ENCODE data around the gene RNF217.

RNF217 gene

GRCh38 chr6:124989136-124989983, 27.1 kb downstream of the RNF217 start:
- no peak for DNase-seq (ENCODE audit: low spot score)

GRCh38 chr6:124990988-124991387, 28.8 kb downstream of the RNF217 start:
- no peak for DNase-seq (ENCODE audit: low spot score)

GRCh38 chr6:124991764-124992295, 29.6 kb downstream of the RNF217 start:
- DNase-seq (ENCODE audit: low spot score), result no peak

GRCh38 chr6:124993327-124993726, 31.1 kb downstream of the RNF217 start:
- no peak for DNase-seq (ENCODE audit: low spot score)

GRCh38 chr6:124994648-124995047, 32.4 kb downstream of the RNF217 start:
- DNase-seq (ENCODE audit: low spot score), result no peak

- no peak for DNase-seq (ENCODE audit: low spot score)
These were observed 32.9 kb downstream of the RNF217 start for GRCh38 chr6:124995131-124995530.

- no peak for DNase-seq (ENCODE audit: low spot score)
These were observed 33.5 kb downstream of the RNF217 start for GRCh38 chr6:124995645-124996325.

GRCh38 chr6:124996411-124996810, 34.2 kb downstream of the RNF217 start:
- DNase-seq (ENCODE audit: low spot score), result no peak

GRCh38 chr6:124997196-124997875, 35.1 kb downstream of the RNF217 start:
- no peak for DNase-seq (ENCODE audit: low spot score)

- no peak for DNase-seq (ENCODE audit: low spot score)
These were observed 37.0 kb downstream of the RNF217 start for GRCh38 chr6:124999105-124999764.

GRCh38 chr6:125001684-125002405, 39.6 kb downstream of the RNF217 start:
- DNase-seq (ENCODE audit: low spot score), result no peak

- DNase-seq (ENCODE audit: low spot score), result no peak
These were observed 40.1 kb downstream of the RNF217 start for GRCh38 chr6:125002406-125002741.

GRCh38 chr6:125003070-125003469, 40.8 kb downstream of the RNF217 start:
- DNase-seq (ENCODE audit: low spot score), result no peak

- no peak for DNase-seq (ENCODE audit: low spot score)
These were observed 42.0 kb downstream of the RNF217 start for GRCh38 chr6:125004198-125004597.

- no peak for DNase-seq (ENCODE audit: low spot score)
These were observed 42.8 kb downstream of the RNF217 start for GRCh38 chr6:125004797-125005595.

- DNase-seq (ENCODE audit: low spot score), result no peak
These were observed 46.0 kb downstream of the RNF217 start for GRCh38 chr6:125008261-125008703.

- no peak for DNase-seq (ENCODE audit: low spot score)
These were observed 46.7 kb downstream of the RNF217 start for GRCh38 chr6:125008957-125009356.

- DNase-seq (ENCODE audit: low spot score), result no peak
These were observed 47.3 kb downstream of the RNF217 start for GRCh38 chr6:125009578-125009977.

GRCh38 chr6:125013938-125014660, 51.9 kb downstream of the RNF217 start:
- no peak for DNase-seq (ENCODE audit: low spot score)

GRCh38 chr6:125014661-125014957, 52.4 kb downstream of the RNF217 start:
- DNase-seq (ENCODE audit: low spot score), result no peak
